Fibroblast of lung (primary cell): ENCODE results near the gene IBSP.

Experiments used
- CTCF ChIP-seq, 2 donors: IDR thresholded peaks in 1 of 2; conservative IDR thresholded peaks in 1 of 2; 1 replicate in 1 of 2; 2 replicates in 1 of 2; pipeline ENCODE4 v1.5.1; 2011 to 2012; ENCODE audit warnings: low read length in 2 of 2, control low read depth in 1 of 2, inconsistent platforms in 1 of 2, low read depth in 1 of 2, mild to moderate bottlenecking in 1 of 2
- EZH2 ChIP-seq: IDR thresholded peaks from 2 replicates; pipeline ENCODE4 v1.5.1; 2012; ENCODE audit warnings: low read length, control low read depth, mild to moderate bottlenecking; ENCODE audit errors: missing control alignments

DNA sequence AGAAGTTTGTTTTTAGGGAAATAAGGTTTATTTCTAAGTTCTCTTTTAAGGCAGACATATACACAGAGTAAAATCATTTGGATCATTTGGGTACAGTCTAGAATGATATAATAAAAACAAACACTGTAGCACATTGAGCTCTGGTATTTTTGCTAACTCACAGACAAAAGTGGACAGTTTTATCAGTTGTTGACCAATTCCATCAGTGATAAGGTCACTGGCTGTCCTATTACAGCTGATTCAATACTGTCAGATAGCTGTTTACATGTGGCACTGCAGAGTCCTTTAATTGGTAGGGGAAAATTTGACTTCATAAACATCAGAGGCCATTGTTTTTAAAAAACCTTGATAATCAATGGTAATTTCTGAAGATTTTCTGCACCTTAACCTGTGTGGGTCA is 3.5 kb downstream of the IBSP start:
- TF ChIP-seq CTCF (conservative IDR thresholded peaks at IDR 0.05 in 1 of 2, IDR thresholded peaks at IDR 0.05 in 1 of 2; ENCODE audit: low read depth in 1 of 2, low read length in 2 of 2) (no peak), EZH2 (no peak)
